ENCODE measurements around the gene FILIP1L.
"Not testable (repeated sequence)": the region's sequence is repeated elsewhere in the genome, so short reads cannot be mapped to it uniquely, and the experiment has no call there.

The FILIP1L gene

GRCh38 chr3:99842826-99843589, 271.3 kb downstream of the FILIP1L start:
- peak overlapping the region; percentile 65 for H3K27ac ChIP-seq
- TF ChIP-seq, protein P1, sequence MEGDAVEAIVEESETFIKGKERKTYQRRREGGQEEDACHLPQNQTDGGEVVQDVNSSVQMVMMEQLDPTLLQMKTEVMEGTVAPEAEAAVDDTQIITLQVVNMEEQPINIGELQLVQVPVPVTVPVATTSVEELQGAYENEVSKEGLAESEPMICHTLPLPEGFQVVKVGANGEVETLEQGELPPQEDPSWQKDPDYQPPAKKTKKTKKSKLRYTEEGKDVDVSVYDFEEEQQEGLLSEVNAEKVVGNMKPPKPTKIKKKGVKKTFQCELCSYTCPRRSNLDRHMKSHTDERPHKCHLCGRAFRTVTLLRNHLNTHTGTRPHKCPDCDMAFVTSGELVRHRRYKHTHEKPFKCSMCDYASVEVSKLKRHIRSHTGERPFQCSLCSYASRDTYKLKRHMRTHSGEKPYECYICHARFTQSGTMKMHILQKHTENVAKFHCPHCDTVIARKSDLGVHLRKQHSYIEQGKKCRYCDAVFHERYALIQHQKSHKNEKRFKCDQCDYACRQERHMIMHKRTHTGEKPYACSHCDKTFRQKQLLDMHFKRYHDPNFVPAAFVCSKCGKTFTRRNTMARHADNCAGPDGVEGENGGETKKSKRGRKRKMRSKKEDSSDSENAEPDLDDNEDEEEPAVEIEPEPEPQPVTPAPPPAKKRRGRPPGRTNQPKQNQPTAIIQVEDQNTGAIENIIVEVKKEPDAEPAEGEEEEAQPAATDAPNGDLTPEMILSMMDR (conservative IDR thresholded peaks at IDR 0.05) = peak; percentile 83

DNA sequence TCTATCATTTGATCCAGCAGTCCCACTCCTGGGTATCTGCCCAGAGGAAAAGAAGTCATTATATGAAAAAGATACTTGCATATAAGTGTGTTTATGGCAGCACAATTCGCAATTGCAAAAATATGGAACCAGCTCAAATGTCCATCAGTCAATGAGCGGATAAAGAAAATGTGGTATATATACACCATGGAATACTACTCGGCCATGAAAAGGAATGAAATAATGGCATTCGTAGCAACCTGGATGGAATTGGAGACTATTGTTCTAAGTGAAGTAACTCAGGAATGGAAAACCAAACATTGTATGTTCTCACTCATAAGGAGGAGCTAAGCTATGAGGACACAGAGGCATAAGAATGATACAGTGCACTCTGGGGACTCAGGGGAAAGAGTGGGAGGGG, 272.4 kb downstream of the FILIP1L start:
- H3K27ac ChIP-seq = not testable (repeated sequence)

DNA sequence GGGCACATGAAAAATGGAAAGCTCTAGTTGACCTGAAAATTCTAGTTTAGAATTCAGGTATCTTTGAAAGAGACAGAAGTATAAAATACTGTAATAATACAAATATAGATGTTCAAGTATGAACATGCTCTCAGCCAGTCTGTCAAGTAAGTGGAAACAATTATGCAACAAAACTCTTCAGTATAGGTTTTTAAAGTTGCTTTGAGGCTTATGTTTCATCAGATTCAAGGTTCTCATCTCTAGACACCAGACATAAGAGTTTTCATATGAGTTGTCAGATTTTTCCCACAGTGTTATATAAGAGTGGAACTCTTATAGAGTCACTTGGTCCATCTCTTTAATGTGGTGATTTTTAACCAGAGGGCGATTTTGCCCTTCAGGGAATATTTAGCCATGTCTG, 274.7 kb downstream of the FILIP1L start:
- H3K27ac ChIP-seq = no peak overlapping the region
- TF ChIP-seq, protein P1 (conservative IDR thresholded peaks at IDR 0.05) = no peak

- H3K27ac ChIP-seq = no peak overlapping the region
- TF ChIP-seq, protein P1 (conservative IDR thresholded peaks at IDR 0.05) = no peak
These were observed 275.5 kb downstream of the FILIP1L start for GRCh38 chr3:99838755-99839154.

- no peak overlapping the region for H3K27ac ChIP-seq
- TF ChIP-seq, protein P1 (conservative IDR thresholded peaks at IDR 0.05) = no peak
These were observed 276.6 kb downstream of the FILIP1L start for GRCh38 chr3:99837715-99838114.

- TF ChIP-seq, protein P1 (conservative IDR thresholded peaks at IDR 0.05) = no peak
- no peak overlapping the region for H3K27ac ChIP-seq
These were observed 277.6 kb downstream of the FILIP1L start for GRCh38 chr3:99836681-99837080.

- no peak overlapping the region for H3K27ac ChIP-seq
- TF ChIP-seq, protein P1 (conservative IDR thresholded peaks at IDR 0.05) = no peak
These were observed 279.9 kb downstream of the FILIP1L start for GRCh38 chr3:99834211-99834957.

Measured in VCaP (cell line).